Measurements from ENCODE around the gene HDAC7. TPM values are rescaled to one million over a fixed set of nuclear protein-coding genes. Genes with fewer than 3 reads are reported as not detected.

The HDAC7 gene
- total RNA-seq, 1 donor from 2014 or later, result 76.1 TPM

- no peak for DNase-seq (ENCODE audit: extremely low spot score, unreplicated experiment)
- Mint-ChIP-seq H3K9me3 (no peaks in the 10 kb centered on the region), H3K27me3 (peaks cover 1% of the 10 kb centered on the region), H3K4me3 (no peak overlapping the region), H3K27ac (no peak overlapping the region), H3K4me1 (ENCODE audit: unreplicated experiment) (peaks cover 4% of the 10 kb centered on the region), H3K36me3 (peaks cover 19% of the 10 kb centered on the region)
- TF ChIP-seq CTCF (conservative IDR thresholded peaks at IDR 0.05), result no peak
These were observed 35.6 kb downstream of the HDAC7 start for GRCh38 chr12:47783821-47784819.

GRCh38 chr12:47783024-47783755, 36.5 kb downstream of the HDAC7 start:
- H3K4me1 Mint-ChIP-seq (ENCODE audit: unreplicated experiment), result peaks cover 7% of the 10 kb centered on the region
- H3K9me3 Mint-ChIP-seq, result no peaks in the 10 kb centered on the region
- DNase-seq (ENCODE audit: extremely low spot score, unreplicated experiment), result no peak
- H3K4me3 Mint-ChIP-seq, result no peak overlapping the region
- peaks cover 3% of the 10 kb centered on the region for H3K27me3 Mint-ChIP-seq
- peaks cover 13% of the 10 kb centered on the region for H3K36me3 Mint-ChIP-seq
- no peak overlapping the region for H3K27ac Mint-ChIP-seq
- TF ChIP-seq CTCF (conservative IDR thresholded peaks at IDR 0.05), result no peak

GRCh38 chr12:47782372-47782770, 37.3 kb downstream of the HDAC7 start:
- TF ChIP-seq CTCF (conservative IDR thresholded peaks at IDR 0.05), result no peak
- H3K4me1 Mint-ChIP-seq (ENCODE audit: unreplicated experiment), result peaks cover 7% of the 10 kb centered on the region
- DNase-seq (ENCODE audit: extremely low spot score, unreplicated experiment), result no peak
- no peak overlapping the region for H3K27ac Mint-ChIP-seq
- H3K4me3 Mint-ChIP-seq, result no peak overlapping the region
- H3K27me3 Mint-ChIP-seq, result peaks cover 3% of the 10 kb centered on the region
- peaks cover 8% of the 10 kb centered on the region for H3K36me3 Mint-ChIP-seq
- no peaks in the 10 kb centered on the region for H3K9me3 Mint-ChIP-seq

- Mint-ChIP-seq H3K4me1 (ENCODE audit: unreplicated experiment) (peaks cover 7% of the 10 kb centered on the region), H3K27me3 (peaks cover 3% of the 10 kb centered on the region), H3K27ac (peak overlapping the region; percentile 53), H3K9me3 (no peaks in the 10 kb centered on the region), H3K36me3 (peaks cover 8% of the 10 kb centered on the region), H3K4me3 (no peak overlapping the region)
- TF ChIP-seq CTCF (conservative IDR thresholded peaks at IDR 0.05), result no peak
- no peak for DNase-seq (ENCODE audit: extremely low spot score, unreplicated experiment)
These were observed 38.0 kb downstream of the HDAC7 start for GRCh38 chr12:47781479-47782371.

- Mint-ChIP-seq H3K9me3 (no peaks in the 10 kb centered on the region), H3K27ac (no peak overlapping the region), H3K27me3 (peaks cover 3% of the 10 kb centered on the region), H3K36me3 (peaks cover 4% of the 10 kb centered on the region), H3K4me1 (ENCODE audit: unreplicated experiment) (peaks cover 7% of the 10 kb centered on the region), H3K4me3 (no peak overlapping the region)
- no peak for TF ChIP-seq CTCF (conservative IDR thresholded peaks at IDR 0.05)
- no peak for DNase-seq (ENCODE audit: extremely low spot score, unreplicated experiment)
These were observed 39.7 kb downstream of the HDAC7 start for GRCh38 chr12:47779943-47780504.

All from type B pancreatic cell (in vitro differentiated cells).